A549 (cell line): ENCODE data around the gene STPG4. TPM values are rescaled to one million over a fixed set of nuclear protein-coding genes. Genes with fewer than 3 reads are reported as not detected.

Experiments
- ATAC-seq, 2 experiments: fragments of 200-7000 bp in 1 of 2; fragments of >200 bp in 1 of 2; cut with Nextera tagmentation in 1 of 2; cut with Tn5 transposase in 1 of 2; 3 replicates each; pipeline versions ENCODE4 v1.8.0 to v1.9.1; 2018 to 2020; ENCODE audit warnings: mild to moderate bottlenecking in 1 of 2, moderate library complexity in 1 of 2
- CTCF ChIA-PET: fragments of 300-600 bp; sonication (Branson Sonifier 250); formaldehyde crosslinking; extraction: SDS; loops from one replicate; lab custom pipeline; 2021; ENCODE audit warnings: antibody characterized with exemption, inconsistent platforms; lab: Yijun Ruan, JAX
- POLR2A ChIA-PET: fragments of 350-600 bp; formaldehyde crosslinking; extraction: SDS; loops from one replicate; lab custom pipeline; 2021; ENCODE audit warnings: antibody characterized with exemption, inconsistent platforms; lab: Yijun Ruan, JAX
- DNase-seq, 2 experiments: peaks; one replicate each; pipeline versions ENCODE4 v3.0.0 to v3.0.0-alpha.2; 2011 to 2016; ENCODE audit warnings: low read depth in 1 of 2, low spot score in 1 of 2
- FAIRE-seq: peaks from 2 replicates; lab custom pipeline; 2011; peaks lifted over from hg19 to GRCh38; lab: Jason Lieb, UNC
- H3K27ac ChIP-seq, 2 experiments: fragments of >200 bp; sonication (Bioruptor Twin); formaldehyde crosslinking; 3 replicates each; pipeline ENCODE4 v1.5.1; 2016 to 2017
- H3K4me1 ChIP-seq: fragments of >200 bp; sonication (Bioruptor Twin); formaldehyde crosslinking; 3 replicates; pipeline ENCODE4 v1.6.1; 2016
- H3K4me2 ChIP-seq: fragments of >200 bp; sonication (Bioruptor Twin); formaldehyde crosslinking; 3 replicates; pipeline ENCODE4 v1.6.1; 2016
- H3K4me3 ChIP-seq: fragments of >200 bp; sonication (Bioruptor Twin); formaldehyde crosslinking; 3 replicates; pipeline ENCODE4 v1.5.1; 2016
- H3K9me3 ChIP-seq: fragments of >200 bp; sonication (Bioruptor Twin); formaldehyde crosslinking; 3 replicates; pipeline ENCODE4 v1.6.1; 2016
- ATOH8 ChIP-seq: fragments of 250-450 bp; sonication (Bioruptor Pico); IDR thresholded peaks from 2 replicates; pipeline ENCODE4 v1.5.0; 2020; ENCODE audit warnings: low read depth, mild to moderate bottlenecking, moderate library complexity
- BCL3 ChIP-seq: fragments of >200 bp; sonication (Bioruptor Twin); formaldehyde crosslinking; IDR thresholded peaks from 3 replicates; pipeline ENCODE4 v1.6.1; 2016
- BHLHE40 ChIP-seq: IDR thresholded peaks from 2 replicates; pipeline ENCODE4 v1.6.1; 2012; ENCODE audit warnings: low read depth, low read length, inconsistent platforms
- CBX8 ChIP-seq: fragments of 200-600 bp; sonication (generic); IDR thresholded peaks from 2 replicates; pipeline ENCODE4 v1.6.1; 2016
- CHD2 ChIP-seq: fragments of 150-350 bp; IDR thresholded peaks from 2 replicates; pipeline ENCODE4 v1.6.1; 2014; ENCODE audit warnings: low read length; ENCODE audit not compliant: partially characterized antibody
- CTCF ChIP-seq: fragments of >200 bp; sonication (Bioruptor Twin); formaldehyde crosslinking; IDR thresholded peaks from 3 replicates; pipeline ENCODE4 v1.5.1; 2016
- E2F6 ChIP-seq: IDR thresholded peaks from 2 replicates; pipeline ENCODE4 v1.6.1; 2012; ENCODE audit warnings: low read depth, borderline replicate concordance
- ELK1 ChIP-seq: fragments of 150-350 bp; IDR thresholded peaks from 2 replicates; pipeline ENCODE4 v1.6.1; 2014; ENCODE audit warnings: low read depth, mild to moderate bottlenecking, low read length
- EP300 ChIP-seq, 2 experiments: fragments of >200 bp; sonication (Bioruptor Twin); formaldehyde crosslinking; IDR thresholded peaks; 2 replicates in 1 of 2; 3 replicates in 1 of 2; pipeline ENCODE4 v1.6.1; 2016 to 2017
- GATA3 ChIP-seq: IDR thresholded peaks from 2 replicates; pipeline ENCODE4 v1.6.1; 2012; ENCODE audit warnings: borderline replicate concordance
- HEYL ChIP-seq: fragments of 250-450 bp; sonication (Bioruptor Pico); IDR thresholded peaks from 2 replicates; pipeline ENCODE4 v1.8.0; 2021; ENCODE audit warnings: mild to moderate bottlenecking, moderate library complexity
- HOXA7 ChIP-seq: fragments of 250-450 bp; sonication (Bioruptor Pico); IDR thresholded peaks from 2 replicates; pipeline ENCODE4 v1.5.0; 2020; ENCODE audit warnings: mild to moderate bottlenecking, moderate library complexity
- JUN ChIP-seq, 2 experiments: fragments of >200 bp; sonication (Bioruptor Twin); formaldehyde crosslinking; IDR thresholded peaks; 2 replicates in 1 of 2; 3 replicates in 1 of 2; pipeline ENCODE4 v1.6.1; 2016 to 2017
- KDM1A ChIP-seq: fragments of 200-600 bp; sonication (generic); IDR thresholded peaks from 2 replicates; pipeline ENCODE4 v1.6.1; 2016; ENCODE audit warnings: low read depth, mild to moderate bottlenecking
- NPAS2 ChIP-seq: fragments of 250-450 bp; sonication (Bioruptor Pico); IDR thresholded peaks from 2 replicates; pipeline ENCODE4 v1.8.0; 2022; ENCODE audit warnings: mild to moderate bottlenecking, moderate library complexity, borderline replicate concordance
- PBX3 ChIP-seq: IDR thresholded peaks from 2 replicates; pipeline ENCODE4 v1.6.1; 2012
- POLR2AphosphoS2 ChIP-seq: conservative IDR thresholded peaks from 2 replicates; pipeline ENCODE4 v1.6.1; 2012; ENCODE audit warnings: low read length, improper control_type of control experiment, inconsistent platforms
- RARB ChIP-seq: fragments of 250-450 bp; sonication (Bioruptor Pico); IDR thresholded peaks from 2 replicates; pipeline ENCODE4 v1.8.0; 2021; ENCODE audit warnings: mild to moderate bottlenecking, moderate library complexity
- RCOR1 ChIP-seq: fragments of 150-350 bp; IDR thresholded peaks from 2 replicates; pipeline ENCODE4 v1.6.1; 2014; ENCODE audit warnings: antibody characterized with exemption, low read length, low read depth
- RNF2 ChIP-seq: fragments of 200-600 bp; sonication (generic); IDR thresholded peaks from 2 replicates; pipeline ENCODE4 v1.6.1; 2016; ENCODE audit warnings: low read depth, mild to moderate bottlenecking, antibody characterized with exemption, moderate library complexity, borderline replicate concordance
- ZC3H11A ChIP-seq: fragments of 450-650 bp; IDR thresholded peaks from 2 replicates; pipeline ENCODE4 v1.6.1; 2014; ENCODE audit warnings: antibody characterized with exemption, mild to moderate bottlenecking
- WGBS: methylation state at CpG from one replicate; pipeline ENCODE4 v1.1.6; 2017; ENCODE audit errors: missing lambda C conversion rate; 5-methylcytosine and 5-hydroxymethylcytosine counted together
- polyA plus RNA-seq, 4 experiments: library from polyadenylated mRNA; depleted of rRNA in 3 of 4; stranded (reverse); fragments of >200 nt; fragmentation: RNase III in 1 of 4; extraction: RNeasy Plus Mini Kit Qiagen cat#74134 plus additional on column Dnase treatment in 1 of 4; gene quantifications; 2 replicates in 3 of 4; 3 replicates in 1 of 4; pipeline ENCODE4 v1.2.3, GENCODE V29; 2011 to 2017

The STPG4 gene
- polyA plus RNA-seq, 2 of the 4 experiments (the other 2 are of a cell fraction) = 0.05 to 0.13 TPM

- Histone ChIP-seq H3K4me2 (no peak overlapping the region), H3K4me3 (no peak overlapping the region), H3K9me3 (no peaks in the 10 kb centered on the region), H3K27ac (no peak overlapping the region), H3K4me1 (peaks cover 57% of the 10 kb centered on the region)
- CTCF ChIA-PET = no interaction called here
- ATAC-seq (no peak), DNase-seq (no peak), FAIRE-seq (no peak)
- 87% methylated on average over 1 of the region's 1 CpG for WGBS
- TF ChIP-seq JUN (IDR thresholded peaks at IDR 0.05) = no peak
- no peak for TF ChIP-seq HEYL
- no peak for TF ChIP-seq POLR2AphosphoS2
- TF ChIP-seq HOXA7 = no peak
- POLR2A ChIA-PET = no interaction called here
Observed at GRCh38 chr2:47160660-47161059, 5.6 kb upstream of the STPG4 start.

GRCh38 chr2:47160211-47160610 lies 5.1 kb upstream of the STPG4 start:
- ATAC-seq (no peak), DNase-seq (no peak)
- CTCF ChIA-PET = no interaction called here

More at GRCh38 chr2:47160211-47160610, 5.1 kb upstream of the STPG4 start:
- POLR2A ChIA-PET = no interaction called here
- H3K4me1 ChIP-seq = peaks cover 52% of the 10 kb centered on the region
- no peak overlapping the region for H3K4me2 ChIP-seq
- 90% methylated on average over 3 of the region's 3 CpGs for WGBS
- TF ChIP-seq KDM1A = no peak
- TF ChIP-seq BCL3 = no peak
- no peak for TF ChIP-seq EP300 (IDR thresholded peaks at IDR 0.05)
- TF ChIP-seq RNF2 = no peak
- TF ChIP-seq HOXA7 = no peak
- no peak for TF ChIP-seq CHD2
- TF ChIP-seq BHLHE40 = no peak
- TF ChIP-seq CBX8 = no peak
- no peak for TF ChIP-seq ZC3H11A
- TF ChIP-seq PBX3 = no peak
- no peak for TF ChIP-seq POLR2AphosphoS2
- no peak for TF ChIP-seq E2F6
- TF ChIP-seq RCOR1 = no peak
- TF ChIP-seq NPAS2 (CRISPR knock-in tag) = no peak
- no peak for TF ChIP-seq RARB (CRISPR knock-in tag)
- TF ChIP-seq GATA3 = no peak
- TF ChIP-seq ELK1 = no peak
- TF ChIP-seq ATOH8 (CRISPR knock-in tag) = no peak
- no peak for TF ChIP-seq CTCF
- H3K9me3 ChIP-seq = no peaks in the 10 kb centered on the region
- no peak overlapping the region for H3K27ac ChIP-seq
- FAIRE-seq = no peak
- H3K4me3 ChIP-seq = no peak overlapping the region
